Astrocyte (in vitro differentiated cells and primary cell): ENCODE data around the gene PRIMA1. TPM values are rescaled to one million over a fixed set of nuclear protein-coding genes. Genes with fewer than 3 reads are reported as not detected.

Experiments
- DNase-seq: peaks from one replicate; pipeline ENCODE4 v3.0.0-alpha.2; 2010; ENCODE audit warnings: low read depth
- FAIRE-seq: peaks from 2 replicates; lab custom pipeline; 2011; peaks lifted over from hg19 to GRCh38; lab: Jason Lieb, UNC
- H2AFZ ChIP-seq: 2 replicates; pipeline ENCODE4 v1.6.0; 2012; ENCODE audit warnings: low read depth, low read length, inconsistent platforms
- H3K27ac ChIP-seq: 2 replicates; pipeline ENCODE4 v1.5.1; 2011; ENCODE audit warnings: low read depth, low read length, inconsistent platforms
- H3K27me3 ChIP-seq: 2 replicates; pipeline ENCODE4 v1.6.0; 2011; ENCODE audit warnings: low read length, inconsistent platforms; ENCODE audit not compliant: insufficient read depth
- H3K36me3 ChIP-seq: 2 replicates; pipeline ENCODE4 v1.5.1; 2011; ENCODE audit warnings: low read length, inconsistent platforms; ENCODE audit not compliant: insufficient read depth
- H3K4me1 ChIP-seq: 2 replicates; pipeline ENCODE4 v1.5.1; 2011; ENCODE audit warnings: low read length, inconsistent platforms; ENCODE audit not compliant: insufficient read depth
- H3K4me2 ChIP-seq: 2 replicates; pipeline ENCODE4 v1.6.0; 2012; ENCODE audit warnings: low read length, inconsistent platforms
- H3K4me3 ChIP-seq: 2 replicates; pipeline ENCODE4 v1.5.1; 2011; ENCODE audit warnings: low read depth, mild to moderate bottlenecking, low read length, inconsistent platforms; ENCODE audit not compliant: insufficient read depth
- H3K79me2 ChIP-seq: 2 replicates; pipeline ENCODE4 v1.6.0; 2012; ENCODE audit warnings: mild to moderate bottlenecking, low read length, inconsistent platforms; ENCODE audit not compliant: insufficient read depth
- H3K9ac ChIP-seq: 2 replicates; pipeline ENCODE4 v1.6.0; 2012; ENCODE audit warnings: mild to moderate bottlenecking, low read length, inconsistent platforms
- H3K9me3 ChIP-seq: 2 replicates; pipeline ENCODE4 v1.5.1; 2012; ENCODE audit warnings: low read depth, mild to moderate bottlenecking, low read length, inconsistent platforms; ENCODE audit not compliant: insufficient read depth
- H4K20me1 ChIP-seq: 2 replicates; pipeline ENCODE4 v1.6.0; 2012; ENCODE audit warnings: low read length, inconsistent platforms; ENCODE audit not compliant: insufficient read depth
- H3K27ac Mint-ChIP-seq: one replicate; pipeline ENCODE4 v1.8.0; 2021; ENCODE audit warnings: mild to moderate bottlenecking, mixed read lengths; ENCODE audit not compliant: unreplicated experiment
- H3K27me3 Mint-ChIP-seq: one replicate; pipeline ENCODE4 v1.8.0; 2021; ENCODE audit warnings: low read depth, mixed read lengths; ENCODE audit not compliant: unreplicated experiment
- H3K36me3 Mint-ChIP-seq: one replicate; pipeline ENCODE4 v1.8.0; 2021; ENCODE audit warnings: low read depth, mixed read lengths; ENCODE audit not compliant: unreplicated experiment
- H3K4me1 Mint-ChIP-seq: one replicate; pipeline ENCODE4 v1.8.0; 2021; ENCODE audit warnings: low read depth, mixed read lengths; ENCODE audit not compliant: unreplicated experiment
- H3K4me3 Mint-ChIP-seq: one replicate; pipeline ENCODE4 v1.8.0; 2021; ENCODE audit warnings: mild to moderate bottlenecking, moderate library complexity, mixed read lengths; ENCODE audit not compliant: unreplicated experiment
- H3K9me3 Mint-ChIP-seq: one replicate; pipeline ENCODE4 v1.8.0; 2021; ENCODE audit warnings: mild to moderate bottlenecking, mixed read lengths; ENCODE audit not compliant: unreplicated experiment
- CTCF ChIP-seq: IDR thresholded peaks from 2 replicates; pipeline ENCODE4 v1.5.1; 2011; ENCODE audit warnings: low read depth, mild to moderate bottlenecking, inconsistent platforms, low read length, moderate library complexity; ENCODE audit not compliant: insufficient read depth
- EZH2 ChIP-seq: IDR thresholded peaks from 2 replicates; pipeline ENCODE4 v1.6.1; 2012; ENCODE audit warnings: mild to moderate bottlenecking, low read length, inconsistent platforms; ENCODE audit not compliant: insufficient read depth
- total RNA-seq: library from RNA; stranded (reverse); gene quantifications from 2 replicates; pipeline ENCODE4 v1.2.1, GENCODE V29; 2021

PRIMA1 gene
- total RNA-seq, 1 donor from 2014 or later = not detected

GRCh38 chr14:93682459-93682858 is 105.8 kb downstream of the PRIMA1 start:
- Histone ChIP-seq H3K27ac (no peak overlapping the region), H3K27me3 (no peaks in the 10 kb centered on the region), H3K4me2 (no peak overlapping the region), H3K4me1 (no peaks in the 10 kb centered on the region), H3K79me2 (no peaks in the 10 kb centered on the region), H3K36me3 (no peaks in the 10 kb centered on the region), H2AFZ (no peak overlapping the region), H3K4me3 (no peak overlapping the region), H4K20me1 (no peaks in the 10 kb centered on the region), H3K9ac (no peak overlapping the region), H3K9me3 (no peaks in the 10 kb centered on the region)
- no peaks in the 10 kb centered on the region for H3K4me1 Mint-ChIP-seq
- H3K9me3 Mint-ChIP-seq = no peaks in the 10 kb centered on the region
- no peaks in the 10 kb centered on the region for H3K36me3 Mint-ChIP-seq
- H3K4me3 Mint-ChIP-seq = no peak overlapping the region
- no peak for DNase-seq
- peaks cover 11% of the 10 kb centered on the region for H3K27me3 Mint-ChIP-seq
- no peak for FAIRE-seq
- no peak overlapping the region for H3K27ac Mint-ChIP-seq
- no peak for TF ChIP-seq CTCF
- no peak for TF ChIP-seq EZH2

GRCh38 chr14:93676416-93676958 is 111.8 kb downstream of the PRIMA1 start:
- no peak overlapping the region for H3K9ac ChIP-seq
- H3K4me3 Mint-ChIP-seq = no peak overlapping the region
- H3K27me3 Mint-ChIP-seq = peaks cover 4% of the 10 kb centered on the region
- peaks cover 4% of the 10 kb centered on the region for H3K4me1 Mint-ChIP-seq
- H3K9me3 ChIP-seq = no peaks in the 10 kb centered on the region
- H3K9me3 Mint-ChIP-seq = no peaks in the 10 kb centered on the region
- H3K27ac Mint-ChIP-seq = no peak overlapping the region
- no peaks in the 10 kb centered on the region for H3K36me3 Mint-ChIP-seq
- no peak overlapping the region for H3K4me2 ChIP-seq
- no peaks in the 10 kb centered on the region for H3K36me3 ChIP-seq
- H2AFZ ChIP-seq = no peak overlapping the region
- DNase-seq (no peak), FAIRE-seq (no peak)
- no peak overlapping the region for H3K4me3 ChIP-seq
- H3K27me3 ChIP-seq = no peaks in the 10 kb centered on the region
- no peak overlapping the region for H3K27ac ChIP-seq
- no peak for TF ChIP-seq EZH2
- no peak for TF ChIP-seq CTCF
- H4K20me1 ChIP-seq = no peaks in the 10 kb centered on the region
- no peaks in the 10 kb centered on the region for H3K79me2 ChIP-seq
- no peaks in the 10 kb centered on the region for H3K4me1 ChIP-seq

- Histone ChIP-seq H3K36me3 (no peaks in the 10 kb centered on the region), H3K4me1 (no peaks in the 10 kb centered on the region), H3K27me3 (no peaks in the 10 kb centered on the region), H3K4me2 (no peak overlapping the region), H3K27ac (no peak overlapping the region), H2AFZ (no peak overlapping the region), H3K79me2 (no peaks in the 10 kb centered on the region), H3K9me3 (no peaks in the 10 kb centered on the region), H4K20me1 (no peaks in the 10 kb centered on the region), H3K4me3 (no peak overlapping the region), H3K9ac (no peak overlapping the region)
- Mint-ChIP-seq H3K4me3 (no peak overlapping the region), H3K9me3 (no peaks in the 10 kb centered on the region), H3K27ac (no peak overlapping the region), H3K36me3 (no peaks in the 10 kb centered on the region), H3K4me1 (peaks cover 4% of the 10 kb centered on the region), H3K27me3 (peaks cover 4% of the 10 kb centered on the region)
- TF ChIP-seq CTCF = no peak
- no peak for TF ChIP-seq EZH2
- FAIRE-seq (no peak), DNase-seq (no peak)
These were observed 112.6 kb downstream of the PRIMA1 start for GRCh38 chr14:93675651-93676050.
